LHCN-M2 (cell line): ENCODE results near the gene SIX2. TPM values are rescaled to one million over a fixed set of nuclear protein-coding genes. Genes with fewer than 3 reads are reported as not detected.

Source experiments
- DNase-seq: peaks from one replicate; pipeline ENCODE4 v3.0.0-alpha.2; 2012; ENCODE audit warnings: low read depth
- total RNA-seq: library from RNA; depleted of rRNA; stranded (reverse); fragments of >200 nt; gene quantifications from 2 replicates; pipeline ENCODE4 v1.2.3, GENCODE V29; 2014; rRNA removed

The SIX2 gene
- total RNA-seq, 1 experiment from 2014 or later = 55.6 TPM

- DNase-seq = no peak
Observed at GRCh38 chr2:44967727-44968432, 41.4 kb downstream of the SIX2 start.

- no peak for DNase-seq
Observed at GRCh38 chr2:44967056-44967455, 42.2 kb downstream of the SIX2 start.

GRCh38 chr2:44965684-44966083, 43.6 kb downstream of the SIX2 start:
- no peak for DNase-seq

GRCh38 chr2:44964752-44965236, 44.5 kb downstream of the SIX2 start:
- no peak for DNase-seq

- no peak for DNase-seq
Observed at GRCh38 chr2:44962176-44962695, 47.0 kb downstream of the SIX2 start.

GRCh38 chr2:44960871-44961270, 48.4 kb downstream of the SIX2 start:
- DNase-seq = no peak

GRCh38 chr2:44959855-44960254, 49.4 kb downstream of the SIX2 start:
- peak; percentile 56 for DNase-seq

GRCh38 chr2:44957656-44958327, 51.5 kb downstream of the SIX2 start:
- DNase-seq = no peak

- no peak for DNase-seq
Observed at GRCh38 chr2:44956843-44957242, 52.4 kb downstream of the SIX2 start.

- peak; percentile 53 for DNase-seq
Observed at GRCh38 chr2:44955593-44956392, 53.5 kb downstream of the SIX2 start.

Other genes with a start within 250 kb of the SIX2 start
- not detected in 2 replicates for gene SIX3, start 67.8 kb downstream of the SIX2 start, total RNA-seq